GM10266 (cell line): Measurements from ENCODE around the gene ACER3.
"Not testable (repeated sequence)": the region's sequence is repeated elsewhere in the genome, so short reads cannot be mapped to it uniquely, and the experiment has no call there.

Source experiments
- DNase-seq: peaks from one replicate; pipeline ENCODE4 v3.0.0; 2012; ENCODE audit errors: extremely low spot score
- TF ChIP-seq, protein P1 (sequence below): IDR thresholded peaks from 2 replicates; pipeline ENCODE4 v1.5.1; 2012; ENCODE audit warnings: mild to moderate bottlenecking, low read depth; ENCODE audit not compliant: control insufficient read depth, insufficient read depth; ENCODE audit errors: missing control alignments

Gene ACER3

DNA sequence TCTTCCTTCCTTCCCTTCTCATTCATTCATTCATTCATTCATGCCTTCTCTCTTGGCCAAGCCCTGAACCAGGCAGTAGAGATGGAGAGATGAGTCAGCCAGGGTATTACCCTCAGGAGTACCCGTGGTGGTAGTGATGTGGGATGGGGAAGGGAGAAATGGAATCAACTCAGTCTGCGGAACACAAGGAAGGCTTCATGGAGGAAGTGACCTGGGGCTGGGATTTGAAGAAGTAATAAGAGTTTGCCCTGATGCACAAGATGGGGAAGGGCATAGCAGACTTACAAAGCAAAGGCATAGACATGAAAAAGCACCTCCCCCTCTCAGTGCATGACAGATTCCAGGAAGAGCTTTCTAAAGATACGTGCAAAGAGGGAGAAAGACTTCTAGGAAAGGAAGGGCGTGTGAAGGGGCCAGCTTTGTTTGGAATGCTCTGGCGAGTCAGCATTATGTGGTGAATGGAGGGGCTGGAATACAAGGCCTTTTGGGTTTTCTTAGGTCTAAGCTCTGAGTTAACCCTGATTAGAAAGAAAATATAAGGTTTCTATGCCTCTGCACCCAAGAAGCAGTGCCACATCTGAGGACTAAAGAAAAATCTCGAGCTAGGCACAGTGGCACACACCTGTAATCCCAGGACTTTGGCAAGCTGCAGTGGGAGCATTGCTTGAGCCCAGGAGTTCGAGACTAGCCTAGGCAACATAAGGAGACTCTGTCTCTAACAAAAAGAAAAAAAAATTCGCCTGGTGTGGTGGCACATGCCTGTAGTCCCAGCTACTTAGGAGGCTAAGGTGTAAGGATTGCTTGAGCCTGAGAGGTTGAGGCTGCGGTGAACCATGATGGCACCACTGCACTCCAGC is 36.4 kb upstream of the ACER3 start:
- TF ChIP-seq, protein P1, sequence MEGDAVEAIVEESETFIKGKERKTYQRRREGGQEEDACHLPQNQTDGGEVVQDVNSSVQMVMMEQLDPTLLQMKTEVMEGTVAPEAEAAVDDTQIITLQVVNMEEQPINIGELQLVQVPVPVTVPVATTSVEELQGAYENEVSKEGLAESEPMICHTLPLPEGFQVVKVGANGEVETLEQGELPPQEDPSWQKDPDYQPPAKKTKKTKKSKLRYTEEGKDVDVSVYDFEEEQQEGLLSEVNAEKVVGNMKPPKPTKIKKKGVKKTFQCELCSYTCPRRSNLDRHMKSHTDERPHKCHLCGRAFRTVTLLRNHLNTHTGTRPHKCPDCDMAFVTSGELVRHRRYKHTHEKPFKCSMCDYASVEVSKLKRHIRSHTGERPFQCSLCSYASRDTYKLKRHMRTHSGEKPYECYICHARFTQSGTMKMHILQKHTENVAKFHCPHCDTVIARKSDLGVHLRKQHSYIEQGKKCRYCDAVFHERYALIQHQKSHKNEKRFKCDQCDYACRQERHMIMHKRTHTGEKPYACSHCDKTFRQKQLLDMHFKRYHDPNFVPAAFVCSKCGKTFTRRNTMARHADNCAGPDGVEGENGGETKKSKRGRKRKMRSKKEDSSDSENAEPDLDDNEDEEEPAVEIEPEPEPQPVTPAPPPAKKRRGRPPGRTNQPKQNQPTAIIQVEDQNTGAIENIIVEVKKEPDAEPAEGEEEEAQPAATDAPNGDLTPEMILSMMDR: no peak
- no peak for DNase-seq

DNA sequence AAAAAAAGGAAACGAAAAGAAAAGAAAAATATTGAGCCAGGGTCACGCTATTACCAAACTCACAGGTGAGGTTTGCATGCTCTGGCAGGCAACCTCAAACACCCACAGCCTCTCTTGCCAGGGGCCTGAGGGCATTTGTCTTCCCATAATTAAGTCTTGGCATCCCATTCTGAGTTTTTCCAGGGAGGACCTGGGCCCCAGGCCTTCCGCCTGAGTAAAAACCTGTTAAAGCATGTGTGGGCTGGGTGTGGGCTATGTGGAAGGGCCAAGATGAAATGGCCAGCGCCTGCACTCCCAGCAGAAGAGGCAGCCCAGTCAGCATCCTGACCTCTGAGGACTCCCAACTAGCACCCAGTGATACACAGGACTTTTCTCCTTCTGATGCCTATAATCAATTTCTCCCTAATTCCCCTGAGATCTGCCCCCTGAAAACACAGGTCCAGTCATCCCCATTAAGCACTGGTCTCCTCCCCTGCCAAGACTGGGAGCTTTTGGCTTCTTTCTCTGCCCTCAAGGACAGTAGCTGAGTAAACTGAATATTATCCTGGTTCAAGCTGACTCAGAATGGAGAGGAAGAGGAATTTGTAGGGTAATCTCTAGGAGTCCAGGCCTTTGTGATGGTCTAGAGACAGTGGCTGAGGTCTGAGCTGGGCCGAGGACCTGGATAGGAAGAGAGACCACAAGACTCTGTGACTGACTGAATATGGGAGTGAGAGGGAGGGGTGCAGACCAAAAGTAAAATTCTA is 35.6 kb upstream of the ACER3 start:
- TF ChIP-seq, protein P1: no peak
- no peak for DNase-seq

GRCh38 chr11:76825726-76826396 is 34.9 kb upstream of the ACER3 start:
- TF ChIP-seq, protein P1: no peak
- DNase-seq: no peak

DNA sequence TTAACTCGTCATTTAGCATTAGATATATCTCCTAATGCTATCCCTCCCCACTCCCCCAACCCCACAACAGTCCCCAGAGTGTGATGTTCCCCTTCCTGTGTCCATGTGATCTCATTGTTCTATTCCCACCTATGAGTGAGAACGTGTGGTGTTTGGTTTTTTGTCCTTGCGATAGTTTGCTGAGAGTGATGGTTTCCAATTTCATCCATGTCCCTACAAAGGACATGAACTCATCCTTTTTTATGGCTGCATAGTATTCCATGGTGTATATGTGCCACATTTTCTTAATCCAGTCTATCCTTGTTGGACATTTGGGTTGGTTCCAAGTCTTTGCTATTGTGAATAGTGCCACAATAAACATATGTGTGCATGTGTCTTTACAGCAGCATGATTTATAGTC is 34.2 kb upstream of the ACER3 start:
- not testable (repeated sequence) for DNase-seq

- not testable (repeated sequence) for DNase-seq
Measured at GRCh38 chr11:76827005-76827404, 33.7 kb upstream of the ACER3 start.

- TF ChIP-seq, protein P1: no peak
- DNase-seq: no peak
Measured at GRCh38 chr11:76830639-76831327, 29.9 kb upstream of the ACER3 start.

- TF ChIP-seq, protein P1: no peak
- no peak for DNase-seq
Measured at GRCh38 chr11:76831686-76832310, 28.9 kb upstream of the ACER3 start.
